Adrenal gland (tissue), 5 donors: Measurements from ENCODE around the gene SPTLC1.

Source experiments
- POLR2A ChIP-seq, 2 donors: fragments of 450-650 bp; IDR thresholded peaks; one replicate each; pipeline ENCODE4 v1.6.1; 2017; ENCODE audit warnings: antibody characterized with exemption in 2 of 2, mild to moderate bottlenecking in 2 of 2, moderate library complexity in 1 of 2
- TF ChIP-seq, protein P1 (sequence below), 6 experiments: fragments of 450-650 bp in 4 of 6; fragments of 200-600 bp in 2 of 6; sonication (generic) in 1 of 6; IDR thresholded peaks; 1 replicate in 5 of 6; 2 replicates in 1 of 6; pipeline versions ENCODE4 v1.5.1 to v1.8.0; 2016 to 2021; ENCODE audit warnings: antibody characterized with exemption in 6 of 6, mild to moderate bottlenecking in 2 of 6, moderate library complexity in 1 of 6
- donor health status: DM: no; HTN: no; CAD: no.

DNA sequence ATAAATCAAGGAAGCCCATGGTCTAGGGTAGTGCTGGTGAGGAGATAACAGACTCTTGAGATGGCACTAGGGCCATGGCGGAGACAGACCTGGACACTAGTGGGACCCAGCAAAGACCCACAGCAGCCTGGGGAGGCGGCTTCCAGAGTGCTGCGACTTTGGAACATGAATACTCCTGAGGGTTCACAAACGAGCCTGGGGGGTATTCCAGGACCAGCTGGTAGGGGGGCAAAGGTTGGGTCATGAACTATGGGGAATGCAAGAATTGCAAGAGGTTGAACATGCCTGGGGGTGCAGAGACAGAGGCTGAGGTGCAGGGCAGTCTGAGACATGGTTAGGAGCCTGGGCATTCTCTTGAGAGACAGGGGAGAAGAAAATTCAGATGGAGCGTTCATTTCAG is 43.8 kb upstream of the SPTLC1 start:
- no peak for TF ChIP-seq POLR2A (IDR thresholded peaks at IDR 0.05)
- TF ChIP-seq, protein P1, sequence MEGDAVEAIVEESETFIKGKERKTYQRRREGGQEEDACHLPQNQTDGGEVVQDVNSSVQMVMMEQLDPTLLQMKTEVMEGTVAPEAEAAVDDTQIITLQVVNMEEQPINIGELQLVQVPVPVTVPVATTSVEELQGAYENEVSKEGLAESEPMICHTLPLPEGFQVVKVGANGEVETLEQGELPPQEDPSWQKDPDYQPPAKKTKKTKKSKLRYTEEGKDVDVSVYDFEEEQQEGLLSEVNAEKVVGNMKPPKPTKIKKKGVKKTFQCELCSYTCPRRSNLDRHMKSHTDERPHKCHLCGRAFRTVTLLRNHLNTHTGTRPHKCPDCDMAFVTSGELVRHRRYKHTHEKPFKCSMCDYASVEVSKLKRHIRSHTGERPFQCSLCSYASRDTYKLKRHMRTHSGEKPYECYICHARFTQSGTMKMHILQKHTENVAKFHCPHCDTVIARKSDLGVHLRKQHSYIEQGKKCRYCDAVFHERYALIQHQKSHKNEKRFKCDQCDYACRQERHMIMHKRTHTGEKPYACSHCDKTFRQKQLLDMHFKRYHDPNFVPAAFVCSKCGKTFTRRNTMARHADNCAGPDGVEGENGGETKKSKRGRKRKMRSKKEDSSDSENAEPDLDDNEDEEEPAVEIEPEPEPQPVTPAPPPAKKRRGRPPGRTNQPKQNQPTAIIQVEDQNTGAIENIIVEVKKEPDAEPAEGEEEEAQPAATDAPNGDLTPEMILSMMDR (IDR thresholded peaks at IDR 0.05), result no peak
